DOHH2 (cell line): ENCODE results near the gene CBX6.
"Not testable (repeated sequence)": the region's sequence is repeated elsewhere in the genome, so short reads cannot be mapped to it uniquely, and the experiment has no call there.

Source experiments
- EZH2phosphoT487 ChIP-seq: fragments of 200-600 bp; sonication (generic); IDR thresholded peaks from 2 replicates; pipeline ENCODE4 v1.6.1; 2017; ENCODE audit warnings: borderline replicate concordance, mild to moderate bottlenecking, antibody characterized with exemption, low read length, moderate library complexity, mixed read lengths
- TF ChIP-seq, protein P1 (sequence below): fragments of 200-600 bp; sonication (generic); IDR thresholded peaks from one replicate; pipeline ENCODE4 v1.5.1; 2014; ENCODE audit warnings: antibody characterized with exemption, mild to moderate bottlenecking, low read depth, low read length; ENCODE audit not compliant: poor library complexity, severe bottlenecking

DNA sequence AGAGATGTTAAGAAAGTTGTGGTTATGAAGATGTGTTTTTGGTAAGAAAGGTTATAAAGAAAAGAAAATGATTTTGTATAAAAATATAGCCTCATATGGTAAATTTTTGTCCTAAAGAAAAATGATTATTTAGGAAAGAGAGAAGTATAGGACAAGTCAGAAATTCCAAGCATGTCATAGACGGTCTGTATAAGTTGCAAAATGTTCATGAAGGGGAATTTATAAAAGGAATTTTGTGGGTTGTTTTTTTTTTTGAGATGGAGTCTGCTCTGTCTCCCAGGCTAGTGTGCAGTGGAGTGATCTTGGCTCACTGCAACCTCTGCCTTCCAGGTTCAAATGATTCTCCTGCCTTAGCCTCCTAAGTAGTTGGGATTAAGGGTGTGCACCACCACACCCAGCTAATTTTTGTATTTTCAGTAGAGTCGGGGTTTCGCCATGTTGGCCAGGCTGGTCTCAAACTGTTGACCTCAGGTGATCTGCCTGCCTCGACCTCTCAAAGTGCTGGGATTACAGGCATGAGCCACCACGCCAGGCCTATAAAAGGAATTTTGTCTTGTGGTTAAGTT lies 32.1 kb upstream of the CBX6 start:
- TF ChIP-seq, protein P1, sequence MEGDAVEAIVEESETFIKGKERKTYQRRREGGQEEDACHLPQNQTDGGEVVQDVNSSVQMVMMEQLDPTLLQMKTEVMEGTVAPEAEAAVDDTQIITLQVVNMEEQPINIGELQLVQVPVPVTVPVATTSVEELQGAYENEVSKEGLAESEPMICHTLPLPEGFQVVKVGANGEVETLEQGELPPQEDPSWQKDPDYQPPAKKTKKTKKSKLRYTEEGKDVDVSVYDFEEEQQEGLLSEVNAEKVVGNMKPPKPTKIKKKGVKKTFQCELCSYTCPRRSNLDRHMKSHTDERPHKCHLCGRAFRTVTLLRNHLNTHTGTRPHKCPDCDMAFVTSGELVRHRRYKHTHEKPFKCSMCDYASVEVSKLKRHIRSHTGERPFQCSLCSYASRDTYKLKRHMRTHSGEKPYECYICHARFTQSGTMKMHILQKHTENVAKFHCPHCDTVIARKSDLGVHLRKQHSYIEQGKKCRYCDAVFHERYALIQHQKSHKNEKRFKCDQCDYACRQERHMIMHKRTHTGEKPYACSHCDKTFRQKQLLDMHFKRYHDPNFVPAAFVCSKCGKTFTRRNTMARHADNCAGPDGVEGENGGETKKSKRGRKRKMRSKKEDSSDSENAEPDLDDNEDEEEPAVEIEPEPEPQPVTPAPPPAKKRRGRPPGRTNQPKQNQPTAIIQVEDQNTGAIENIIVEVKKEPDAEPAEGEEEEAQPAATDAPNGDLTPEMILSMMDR, result not testable (repeated sequence)
- TF ChIP-seq EZH2phosphoT487, result not testable (repeated sequence)
